ENCODE results near the gene SLC25A48. TPM values are rescaled to one million over a fixed set of nuclear protein-coding genes. Genes with fewer than 3 reads are reported as not detected.

The SLC25A48 gene
- total RNA-seq, 2 experiments from 2014 or later: not detected

- peaks cover 9 to 12% of the 10 kb centered on the region in 2 experiments for H3K27me3 ChIP-seq (ENCODE audit: control insufficient read depth in 1 of 2, insufficient read depth in 2 of 2, low read length in 2 of 2)
- POLR2A ChIA-PET: no interaction called here
- intact Hi-C loops (cut with DNase I, micrococcal nuclease): no loop called here
- no peak overlapping the region for H3K4me3 ChIP-seq (ENCODE audit: low read length)
- H3K4me1 ChIP-seq (ENCODE audit: insufficient read depth, low read length): no peaks in the 10 kb centered on the region
- Mint-ChIP-seq H3K4me3 (no peak overlapping the region), H3K9me3 (no peaks in the 10 kb centered on the region), H3K4me1 (ENCODE audit: low read depth) (no peaks in the 10 kb centered on the region), H3K27ac (no peak overlapping the region), H3K27me3 (peaks cover 42% of the 10 kb centered on the region), H3K36me3 (ENCODE audit: low read depth) (no peaks in the 10 kb centered on the region)
- H3K36me3 ChIP-seq (ENCODE audit: insufficient read depth, low read length): no peaks in the 10 kb centered on the region
- no peak overlapping the region for H3K27ac ChIP-seq (ENCODE audit: low read depth in 1 of 2, low read length in 2 of 2)
- peaks cover 0 to 7% of the 10 kb centered on the region in 2 experiments for H3K9me3 ChIP-seq (ENCODE audit: control insufficient read depth in 1 of 2, insufficient read depth in 1 of 2, low read length in 2 of 2)
- no peak for TF ChIP-seq CTCF (IDR thresholded peaks at IDR 0.05)
- DNase-seq (no peak), ATAC-seq (ENCODE audit: poor library complexity) (no peak)
- CTCF ChIA-PET: no interaction called here
Observed at GRCh38 chr5:135880278-135880677, 45.8 kb downstream of the SLC25A48 start.

GRCh38 chr5:135880801-135881200, 46.3 kb downstream of the SLC25A48 start:
- no peaks in the 10 kb centered on the region for H3K4me1 Mint-ChIP-seq (ENCODE audit: low read depth)
- Histone ChIP-seq H3K27me3 (ENCODE audit: control insufficient read depth in 1 of 2, insufficient read depth in 2 of 2, low read length in 2 of 2) (peaks cover 9 to 12% of the 10 kb centered on the region in 2 experiments), H3K27ac (ENCODE audit: low read depth in 1 of 2, low read length in 2 of 2) (no peak overlapping the region), H3K4me1 (ENCODE audit: insufficient read depth, low read length) (no peaks in the 10 kb centered on the region), H3K9me3 (ENCODE audit: control insufficient read depth in 1 of 2, insufficient read depth in 1 of 2, low read length in 2 of 2) (peaks cover 0 to 7% of the 10 kb centered on the region in 2 experiments), H3K4me3 (ENCODE audit: low read length) (no peak overlapping the region), H3K36me3 (ENCODE audit: insufficient read depth, low read length) (no peaks in the 10 kb centered on the region)
- H3K27me3 Mint-ChIP-seq: peaks cover 46% of the 10 kb centered on the region
- no peak for TF ChIP-seq CTCF (IDR thresholded peaks at IDR 0.05)
- no peaks in the 10 kb centered on the region for H3K36me3 Mint-ChIP-seq (ENCODE audit: low read depth)
- ChIA-PET POLR2A (no interaction called here), CTCF (no interaction called here)
- ATAC-seq (ENCODE audit: poor library complexity) (no peak), DNase-seq (no peak)
- no peak overlapping the region for H3K4me3 Mint-ChIP-seq
- H3K9me3 Mint-ChIP-seq: no peaks in the 10 kb centered on the region
- no peak overlapping the region for H3K27ac Mint-ChIP-seq
- intact Hi-C loops (cut with DNase I, micrococcal nuclease): no loop called here

- H3K4me3 ChIP-seq (ENCODE audit: low read length): no peak overlapping the region
- H3K36me3 Mint-ChIP-seq (ENCODE audit: low read depth): no peaks in the 10 kb centered on the region
- no peak overlapping the region for H3K4me3 Mint-ChIP-seq
- no peak overlapping the region for H3K27ac Mint-ChIP-seq
- H3K27me3 ChIP-seq (ENCODE audit: control insufficient read depth in 1 of 2, insufficient read depth in 2 of 2, low read length in 2 of 2): peaks cover 9 to 12% of the 10 kb centered on the region in 2 experiments
- no peak for TF ChIP-seq CTCF (IDR thresholded peaks at IDR 0.05)
- no peaks in the 10 kb centered on the region for H3K36me3 ChIP-seq (ENCODE audit: insufficient read depth, low read length)
- peaks cover 0 to 7% of the 10 kb centered on the region in 2 experiments for H3K9me3 ChIP-seq (ENCODE audit: control insufficient read depth in 1 of 2, insufficient read depth in 1 of 2, low read length in 2 of 2)
- CTCF ChIA-PET: no interaction called here
- no peak for DNase-seq
- peaks cover 46% of the 10 kb centered on the region for H3K27me3 Mint-ChIP-seq
- H3K9me3 Mint-ChIP-seq: no peaks in the 10 kb centered on the region
- H3K4me1 Mint-ChIP-seq (ENCODE audit: low read depth): no peaks in the 10 kb centered on the region
- no peaks in the 10 kb centered on the region for H3K4me1 ChIP-seq (ENCODE audit: insufficient read depth, low read length)
- no peak for ATAC-seq (ENCODE audit: poor library complexity)
- POLR2A ChIA-PET: no interaction called here
- no peak overlapping the region for H3K27ac ChIP-seq (ENCODE audit: low read depth in 1 of 2, low read length in 2 of 2)
- intact Hi-C loops (cut with DNase I, micrococcal nuclease): no loop called here
Observed at GRCh38 chr5:135881244-135881643, 46.8 kb downstream of the SLC25A48 start.
